ENCODE measurements around the gene SCRN2.

The SCRN2 gene

DNA sequence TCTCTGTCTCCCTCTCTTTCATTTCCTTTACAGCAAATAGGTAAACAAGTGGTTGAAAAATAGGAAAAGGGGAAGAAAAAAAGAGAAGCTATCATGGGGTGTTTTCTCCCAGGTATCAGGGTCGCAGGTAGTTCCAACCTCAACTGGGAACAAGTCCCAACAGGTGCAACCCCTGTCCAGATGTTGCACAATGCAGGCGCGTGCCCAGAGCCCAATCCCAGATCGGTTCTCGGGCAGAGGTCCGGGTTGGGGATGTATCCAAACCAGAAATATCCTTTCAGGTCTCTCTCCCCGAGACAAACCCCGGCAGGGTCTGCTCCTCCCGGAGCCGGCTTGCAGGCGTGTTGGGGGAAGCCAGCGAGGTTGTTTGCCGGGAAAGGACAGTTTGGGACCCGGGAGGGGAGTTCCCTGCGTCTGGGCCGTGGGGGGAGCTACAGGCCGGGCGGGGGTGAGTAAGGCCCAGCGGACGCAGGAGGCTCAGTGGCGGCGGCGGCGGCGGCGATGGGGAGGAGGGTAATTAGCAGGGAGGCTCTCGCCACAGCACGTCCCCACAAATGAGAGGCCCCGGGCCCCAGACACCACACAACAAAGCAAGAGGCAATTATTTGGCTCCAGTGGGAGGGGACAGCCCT, 31.1 kb upstream of the SCRN2 start:
- Histone ChIP-seq H3K79me2 (ENCODE audit: control insufficient read depth, insufficient read depth, low read length) (no peaks in the 10 kb centered on the region), H3K79me1 (ENCODE audit: low read length) (no peaks in the 10 kb centered on the region), H3K4me1 (ENCODE audit: control insufficient read depth, low read depth, low read length) (peaks cover 26% of the 10 kb centered on the region), H3K4me3 (ENCODE audit: low read length) (peak overlapping the region; percentile 12), H2BK15ac (replicated peaks; ENCODE audit: low read depth) (no peak overlapping the region), H4K5ac (ENCODE audit: low read length) (no peak overlapping the region), H3K4me2 (ENCODE audit: low read length) (peak overlapping the region; percentile 73), H4K8ac (ENCODE audit: low read depth, low read length) (no peak overlapping the region), H3K56ac (ENCODE audit: low read length) (peak overlapping the region; percentile 88), H2AK5ac (ENCODE audit: low read length) (no peak overlapping the region), H3K9ac (ENCODE audit: low read length) (peak overlapping the region; percentile 62), H2BK120ac (ENCODE audit: low read depth, low read length) (no peak overlapping the region), H3K27me3 (ENCODE audit: insufficient read depth, low read length, poor library complexity) (no peaks in the 10 kb centered on the region), H3K36me3 (ENCODE audit: control insufficient read depth, insufficient read depth, low read length) (no peaks in the 10 kb centered on the region), H3K4ac (ENCODE audit: low read depth, low read length) (peak overlapping the region; percentile 85), H3K18ac (ENCODE audit: low read length) (peak overlapping the region; percentile 60), H3K23ac (ENCODE audit: low read length) (peak overlapping the region; percentile 70), H3K27ac (ENCODE audit: low read depth, low read length) (peak overlapping the region; percentile 20), H2BK5ac (ENCODE audit: low read length) (no peak overlapping the region)
- peak; percentile 46 for DNase-seq
- WGBS (ENCODE audit: extremely low coverage, insufficient coverage, low lambda C conversion rate), result no CpG with 5 or more reads among the region's 29 CpGs

GRCh38 chr17:47871048-47871447, 30.0 kb upstream of the SCRN2 start:
- Histone ChIP-seq H3K4me3 (ENCODE audit: low read length) (no peak overlapping the region), H3K4me2 (ENCODE audit: low read length) (no peak overlapping the region), H2BK120ac (ENCODE audit: low read depth, low read length) (no peak overlapping the region)

GRCh38 chr17:47870056-47870455, 29.0 kb upstream of the SCRN2 start:
- no CpG with 5 or more reads among the region's 1 CpG for WGBS (ENCODE audit: extremely low coverage, insufficient coverage, low lambda C conversion rate)
- H3K23ac ChIP-seq (ENCODE audit: low read length), result no peak overlapping the region
- no peak overlapping the region for H2AK5ac ChIP-seq (ENCODE audit: low read length)
- no peaks in the 10 kb centered on the region for H3K27me3 ChIP-seq (ENCODE audit: insufficient read depth, low read length, poor library complexity)
- peak; percentile 73 for DNase-seq
- H3K79me1 ChIP-seq (ENCODE audit: low read length), result no peaks in the 10 kb centered on the region
- peaks cover 22% of the 10 kb centered on the region for H3K4me1 ChIP-seq (ENCODE audit: control insufficient read depth, low read depth, low read length)
- H4K5ac ChIP-seq (ENCODE audit: low read length), result no peak overlapping the region
- no peak overlapping the region for H3K4ac ChIP-seq (ENCODE audit: low read depth, low read length)
- peak overlapping the region; percentile 45 for H3K56ac ChIP-seq (ENCODE audit: low read length)
- H3K79me2 ChIP-seq (ENCODE audit: control insufficient read depth, insufficient read depth, low read length), result no peaks in the 10 kb centered on the region
- H3K4me2 ChIP-seq (ENCODE audit: low read length), result no peak overlapping the region
- H3K9ac ChIP-seq (ENCODE audit: low read length), result no peak overlapping the region
- no peaks in the 10 kb centered on the region for H3K36me3 ChIP-seq (ENCODE audit: control insufficient read depth, insufficient read depth, low read length)
- no peak overlapping the region for H3K18ac ChIP-seq (ENCODE audit: low read length)
- H3K27ac ChIP-seq (ENCODE audit: low read depth, low read length), result no peak overlapping the region
- no peak overlapping the region for H2BK15ac ChIP-seq (replicated peaks; ENCODE audit: low read depth)
- no peak overlapping the region for H2BK120ac ChIP-seq (ENCODE audit: low read depth, low read length)
- H3K4me3 ChIP-seq (ENCODE audit: low read length), result no peak overlapping the region
- H2BK5ac ChIP-seq (ENCODE audit: low read length), result no peak overlapping the region
- no peak overlapping the region for H4K8ac ChIP-seq (ENCODE audit: low read depth, low read length)

More at GRCh38 chr17:47871048-47871447, 30.0 kb upstream of the SCRN2 start:
- Histone ChIP-seq H3K27me3 (ENCODE audit: insufficient read depth, low read length, poor library complexity) (no peaks in the 10 kb centered on the region), H3K9ac (ENCODE audit: low read length) (no peak overlapping the region), H2AK5ac (ENCODE audit: low read length) (no peak overlapping the region), H2BK15ac (replicated peaks; ENCODE audit: low read depth) (no peak overlapping the region), H3K56ac (ENCODE audit: low read length) (no peak overlapping the region), H4K8ac (ENCODE audit: low read depth, low read length) (no peak overlapping the region), H3K79me2 (ENCODE audit: control insufficient read depth, insufficient read depth, low read length) (no peaks in the 10 kb centered on the region), H2BK5ac (ENCODE audit: low read length) (no peak overlapping the region), H3K23ac (ENCODE audit: low read length) (no peak overlapping the region), H3K4ac (ENCODE audit: low read depth, low read length) (no peak overlapping the region), H4K5ac (ENCODE audit: low read length) (no peak overlapping the region), H3K4me1 (ENCODE audit: control insufficient read depth, low read depth, low read length) (peaks cover 26% of the 10 kb centered on the region), H3K79me1 (ENCODE audit: low read length) (no peaks in the 10 kb centered on the region), H3K27ac (ENCODE audit: low read depth, low read length) (no peak overlapping the region), H3K18ac (ENCODE audit: low read length) (no peak overlapping the region), H3K36me3 (ENCODE audit: control insufficient read depth, insufficient read depth, low read length) (no peaks in the 10 kb centered on the region)
- DNase-seq, result no peak

- no peak overlapping the region for H2AK5ac ChIP-seq (ENCODE audit: low read length)
- no peak overlapping the region for H3K18ac ChIP-seq (ENCODE audit: low read length)
- no peak overlapping the region for H2BK5ac ChIP-seq (ENCODE audit: low read length)
- no peaks in the 10 kb centered on the region for H3K79me1 ChIP-seq (ENCODE audit: low read length)
- H4K5ac ChIP-seq (ENCODE audit: low read length), result peak overlapping the region; percentile 74
- H2BK120ac ChIP-seq (ENCODE audit: low read depth, low read length), result no peak overlapping the region
- no peak overlapping the region for H3K4me3 ChIP-seq (ENCODE audit: low read length)
- no CpG with 5 or more reads among the region's 2 CpGs for WGBS (ENCODE audit: extremely low coverage, insufficient coverage, low lambda C conversion rate)
- peaks cover 19% of the 10 kb centered on the region for H3K4me1 ChIP-seq (ENCODE audit: control insufficient read depth, low read depth, low read length)
- H3K4me2 ChIP-seq (ENCODE audit: low read length), result no peak overlapping the region
- no peak overlapping the region for H3K9ac ChIP-seq (ENCODE audit: low read length)
- H3K56ac ChIP-seq (ENCODE audit: low read length), result no peak overlapping the region
- H3K27me3 ChIP-seq (ENCODE audit: insufficient read depth, low read length, poor library complexity), result no peaks in the 10 kb centered on the region
- no peak overlapping the region for H3K23ac ChIP-seq (ENCODE audit: low read length)
- no peak overlapping the region for H3K4ac ChIP-seq (ENCODE audit: low read depth, low read length)
- no peaks in the 10 kb centered on the region for H3K79me2 ChIP-seq (ENCODE audit: control insufficient read depth, insufficient read depth, low read length)
- H3K36me3 ChIP-seq (ENCODE audit: control insufficient read depth, insufficient read depth, low read length), result no peaks in the 10 kb centered on the region
- no peak overlapping the region for H2BK15ac ChIP-seq (replicated peaks; ENCODE audit: low read depth)
- H4K8ac ChIP-seq (ENCODE audit: low read depth, low read length), result no peak overlapping the region
- no peak for DNase-seq
- H3K27ac ChIP-seq (ENCODE audit: low read depth, low read length), result no peak overlapping the region
Measured at GRCh38 chr17:47869114-47869513, 28.0 kb upstream of the SCRN2 start.

DNA sequence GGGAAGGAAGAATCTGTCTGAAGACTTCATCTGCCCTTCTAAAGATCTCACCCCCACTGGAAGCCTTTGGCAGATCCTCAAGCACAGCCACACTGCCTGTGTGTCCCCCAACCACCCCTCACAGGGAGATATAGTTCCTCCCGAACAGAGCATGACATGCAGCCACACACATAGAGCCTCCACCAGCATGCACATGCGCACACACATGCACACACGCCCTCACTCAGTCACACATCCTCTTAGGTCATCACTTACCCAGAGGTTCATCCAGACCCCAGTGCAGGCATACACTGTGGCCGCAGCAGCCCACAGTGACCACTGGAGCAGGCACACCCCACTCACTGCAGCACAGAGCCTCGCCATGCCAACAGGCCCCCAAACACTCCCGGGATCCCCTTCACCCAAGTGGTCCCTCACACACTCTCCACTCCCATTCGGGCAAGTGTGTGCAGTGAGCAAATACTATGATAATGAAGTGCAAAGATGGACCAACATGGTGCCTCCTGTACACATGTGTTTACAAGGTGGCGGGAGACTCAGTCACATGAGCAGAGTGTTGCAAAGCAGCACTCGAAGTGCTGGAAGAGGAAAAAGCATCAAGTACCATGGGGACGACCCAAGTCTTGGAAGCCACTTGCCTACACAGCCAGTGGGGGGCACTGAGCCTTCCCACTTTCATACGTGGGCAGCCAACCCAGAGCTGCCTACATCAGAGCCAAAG, 26.9 kb upstream of the SCRN2 start:
- no peak for DNase-seq
- Histone ChIP-seq H3K18ac (ENCODE audit: low read length) (no peak overlapping the region), H3K4me1 (ENCODE audit: control insufficient read depth, low read depth, low read length) (peaks cover 15% of the 10 kb centered on the region), H3K9ac (ENCODE audit: low read length) (no peak overlapping the region), H2BK15ac (replicated peaks; ENCODE audit: low read depth) (no peak overlapping the region), H4K8ac (ENCODE audit: low read depth, low read length) (no peak overlapping the region), H3K27me3 (ENCODE audit: insufficient read depth, low read length, poor library complexity) (no peaks in the 10 kb centered on the region), H3K4me2 (ENCODE audit: low read length) (no peak overlapping the region), H3K4ac (ENCODE audit: low read depth, low read length) (no peak overlapping the region), H3K56ac (ENCODE audit: low read length) (no peak overlapping the region), H3K79me2 (ENCODE audit: control insufficient read depth, insufficient read depth, low read length) (no peaks in the 10 kb centered on the region), H2AK5ac (ENCODE audit: low read length) (no peak overlapping the region), H3K27ac (ENCODE audit: low read depth, low read length) (no peak overlapping the region), H3K4me3 (ENCODE audit: low read length) (no peak overlapping the region), H3K36me3 (ENCODE audit: control insufficient read depth, insufficient read depth, low read length) (no peaks in the 10 kb centered on the region), H2BK5ac (ENCODE audit: low read length) (no peak overlapping the region), H3K79me1 (ENCODE audit: low read length) (no peaks in the 10 kb centered on the region), H3K23ac (ENCODE audit: low read length) (no peak overlapping the region), H4K5ac (ENCODE audit: low read length) (no peak overlapping the region), H2BK120ac (ENCODE audit: low read depth, low read length) (no peak overlapping the region)
- WGBS (ENCODE audit: extremely low coverage, insufficient coverage, low lambda C conversion rate), result no CpG with 5 or more reads among the region's 11 CpGs
